Activated CD4-positive, alpha-beta T cell treated with anti-CD3 and anti-CD28 coated beads for 24 hours (primary cell): ENCODE data around the gene CKS2.

Source experiments
- DNase-seq, 2 donors: peaks; one replicate each; pipeline ENCODE4 v3.0.0-alpha.2; 2020; ENCODE audit warnings: low read depth in 2 of 2

CKS2 gene

GRCh38 chr9:89350988-89351557, 40.1 kb downstream of the CKS2 start:
- no peak for DNase-seq

DNA sequence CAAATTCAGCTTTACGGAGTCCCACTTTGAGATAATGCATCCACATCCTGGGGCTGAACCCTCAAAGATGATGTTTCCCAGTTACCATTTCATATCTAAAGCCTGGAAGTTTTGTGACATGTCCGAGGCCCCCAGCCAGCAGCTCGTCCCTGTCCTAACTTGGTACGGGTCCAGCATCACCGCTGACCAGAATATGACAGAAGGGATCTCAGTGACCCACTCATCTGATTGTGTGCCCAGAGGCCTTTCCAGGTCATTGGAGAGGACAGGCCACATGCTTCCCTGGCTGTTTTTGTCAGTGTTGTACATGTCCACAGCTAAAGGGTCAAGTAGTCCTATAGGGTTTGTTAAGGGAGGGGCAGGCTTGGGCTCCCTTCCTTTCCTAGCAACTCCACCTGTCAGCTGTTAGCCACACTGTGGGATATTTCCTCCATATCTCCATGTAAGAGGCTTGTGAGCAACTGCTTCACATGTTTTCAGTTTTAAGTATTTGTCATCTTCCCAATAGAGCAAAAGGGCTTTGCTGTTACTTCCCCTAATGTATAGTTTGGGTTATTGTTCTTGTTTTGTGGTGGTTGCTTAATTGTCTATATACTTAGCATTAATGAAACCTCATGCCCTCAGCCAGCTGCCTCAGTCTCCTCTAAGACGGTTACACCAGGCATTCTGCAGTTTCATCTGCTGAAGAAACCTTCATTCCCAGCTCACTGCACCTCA, 40.7 kb downstream of the CKS2 start:
- DNase-seq = no peak

DNA sequence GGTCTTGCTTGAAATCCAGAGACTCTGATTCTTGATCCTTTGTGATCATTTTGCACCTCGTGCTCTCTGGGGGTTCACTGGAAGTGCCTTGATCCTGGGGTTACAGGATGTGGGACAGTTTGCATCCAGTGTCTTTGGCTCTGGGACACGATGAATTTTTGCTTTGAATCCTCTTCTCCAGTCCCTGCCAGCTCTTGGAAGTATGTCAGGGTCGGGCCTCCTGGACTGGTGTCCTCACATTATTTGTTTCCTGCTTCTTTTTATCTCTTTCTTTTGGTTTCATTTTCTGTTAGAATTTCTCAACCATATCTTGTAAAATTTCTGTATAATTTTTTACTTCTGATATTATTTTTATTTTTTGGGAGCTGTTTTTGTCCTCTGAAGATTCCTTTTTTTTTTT, 41.5 kb downstream of the CKS2 start:
- DNase-seq = no peak

DNA sequence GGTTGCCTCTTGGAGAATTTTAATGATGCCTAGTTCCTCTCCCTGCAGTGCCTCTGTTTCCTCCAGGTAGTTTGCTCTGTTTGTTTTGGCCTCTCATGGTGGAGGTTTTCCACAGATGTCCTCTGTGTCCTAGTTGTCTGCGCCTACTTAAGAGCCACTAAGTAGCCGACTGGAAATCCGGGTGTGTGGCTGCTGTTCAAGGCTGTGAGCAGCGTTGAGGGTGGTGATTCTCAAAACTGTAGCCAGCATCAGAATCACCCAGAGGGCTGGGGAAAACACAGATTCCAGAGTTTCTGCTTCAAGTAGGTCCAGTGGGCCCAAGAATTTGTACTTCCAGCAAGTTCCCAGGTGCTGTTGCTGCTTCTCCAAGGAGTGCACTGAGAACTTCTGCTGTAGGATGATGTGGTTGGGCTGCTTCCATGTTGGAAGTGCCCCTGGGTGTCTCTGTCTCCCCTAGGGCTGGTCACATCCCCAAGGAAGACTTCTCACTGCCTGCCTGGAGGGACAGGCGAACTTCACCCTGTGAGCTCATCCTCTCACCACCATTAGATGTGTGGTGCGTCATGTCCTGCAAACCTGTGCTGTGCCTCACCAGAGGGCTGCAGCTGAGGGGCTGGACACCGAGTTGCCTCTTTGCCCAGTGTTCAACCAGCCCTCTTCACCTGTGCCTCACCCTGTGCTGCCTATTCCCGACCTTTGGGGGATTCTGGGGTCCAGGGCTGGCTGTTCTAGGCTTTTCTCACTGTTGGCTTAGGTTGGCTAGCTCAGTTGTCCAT, 42.1 kb downstream of the CKS2 start:
- DNase-seq = no peak

GRCh38 chr9:89353989-89354388, 43.0 kb downstream of the CKS2 start:
- DNase-seq = no peak

GRCh38 chr9:89354471-89354870, 43.5 kb downstream of the CKS2 start:
- DNase-seq = no peak

- DNase-seq = no peak
Measured at GRCh38 chr9:89356782-89357181, 45.8 kb downstream of the CKS2 start.

GRCh38 chr9:89357331-89358197, 46.6 kb downstream of the CKS2 start:
- DNase-seq = no peak

DNA sequence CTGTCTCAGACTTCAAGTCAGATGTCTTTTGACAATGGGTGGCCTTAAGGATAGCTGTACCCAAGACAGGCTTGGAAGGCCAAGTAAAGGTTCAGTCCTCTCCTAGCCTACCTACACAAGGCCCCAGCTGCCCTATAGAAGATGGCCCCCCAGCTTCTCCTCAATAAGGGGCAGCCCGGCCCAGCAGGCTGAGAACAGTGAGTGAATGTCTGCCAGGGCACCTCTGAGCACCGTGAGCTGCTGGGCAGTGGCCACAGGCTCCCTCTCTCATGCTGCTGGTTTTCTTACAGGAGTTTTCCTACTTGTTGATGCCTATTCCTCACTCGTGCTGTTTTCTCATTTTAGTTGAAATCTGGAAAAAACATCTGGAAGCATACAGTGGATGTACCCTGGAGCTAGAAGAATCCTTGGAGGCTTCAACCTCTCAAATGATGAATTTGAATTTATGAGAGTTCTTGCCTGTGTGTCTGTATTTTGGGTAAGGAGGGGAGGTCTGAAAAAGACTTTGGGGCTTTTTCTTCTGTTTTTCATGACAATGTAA, 47.5 kb downstream of the CKS2 start:
- DNase-seq = no peak

DNA sequence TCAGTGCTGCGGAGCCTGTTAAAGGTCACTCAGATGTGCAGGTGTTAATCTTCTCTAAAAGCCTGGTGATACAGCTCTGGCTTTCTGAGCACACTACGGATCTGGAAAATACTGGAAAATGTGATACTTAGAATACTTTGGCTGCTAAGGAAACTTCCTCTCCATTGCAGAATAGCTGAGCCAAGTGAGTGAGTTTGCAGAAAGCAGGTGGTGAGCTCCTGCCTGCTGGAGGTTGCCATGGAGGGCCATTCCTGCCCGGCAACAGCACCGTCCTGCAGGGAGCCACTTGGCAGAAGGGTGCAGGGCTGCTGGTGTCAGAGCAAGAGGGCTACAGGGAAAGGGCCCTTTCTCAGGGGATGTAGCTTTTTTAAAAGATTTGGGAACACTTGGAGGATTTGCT, 48.0 kb downstream of the CKS2 start:
- no peak for DNase-seq

GRCh38 chr9:89359751-89360261, 48.8 kb downstream of the CKS2 start:
- no peak for DNase-seq

GRCh38 chr9:89360465-89360864, 49.5 kb downstream of the CKS2 start:
- no peak for DNase-seq

GRCh38 chr9:89361031-89361430, 50.0 kb downstream of the CKS2 start:
- no peak for DNase-seq

- DNase-seq = no peak
Measured at GRCh38 chr9:89361816-89362646, 51.0 kb downstream of the CKS2 start.

DNA sequence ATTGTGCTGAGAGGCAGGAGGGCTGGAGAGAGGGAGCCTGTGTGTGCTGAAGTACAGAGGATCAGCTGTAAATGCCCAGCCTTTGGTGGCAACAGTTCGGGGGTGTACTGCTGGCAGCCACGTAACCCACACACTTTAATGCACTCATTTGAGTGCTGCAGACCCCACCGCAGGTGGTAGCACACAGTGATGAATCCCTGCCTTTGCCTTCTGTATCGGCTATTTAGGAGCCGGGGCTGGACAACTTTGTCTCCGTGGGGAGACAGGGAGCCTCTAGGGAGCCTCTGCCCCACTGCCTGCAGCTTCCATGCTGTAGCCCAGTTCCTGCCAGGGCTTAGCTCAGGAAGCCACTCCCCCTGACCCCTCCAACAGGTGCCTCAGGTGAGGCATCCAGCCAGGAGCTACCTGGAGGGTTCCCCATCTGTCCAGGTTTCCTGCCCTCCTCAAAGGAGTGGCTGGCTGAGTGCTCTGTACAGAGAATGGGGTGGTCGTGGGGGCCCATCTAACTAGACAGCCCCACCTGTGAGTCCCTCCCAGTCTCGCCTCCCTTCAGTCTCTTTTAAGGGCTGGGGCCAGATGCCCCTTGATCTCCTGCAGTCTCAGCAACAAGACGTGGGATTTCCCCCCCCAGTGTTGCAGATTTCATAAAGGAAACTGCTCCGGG, 51.8 kb downstream of the CKS2 start:
- no peak for DNase-seq

GRCh38 chr9:89363311-89363670, 52.3 kb downstream of the CKS2 start:
- DNase-seq = no peak

GRCh38 chr9:89363921-89364665, 53.1 kb downstream of the CKS2 start:
- DNase-seq = no peak

GRCh38 chr9:89364666-89365531, 53.9 kb downstream of the CKS2 start:
- DNase-seq = no peak

DNA sequence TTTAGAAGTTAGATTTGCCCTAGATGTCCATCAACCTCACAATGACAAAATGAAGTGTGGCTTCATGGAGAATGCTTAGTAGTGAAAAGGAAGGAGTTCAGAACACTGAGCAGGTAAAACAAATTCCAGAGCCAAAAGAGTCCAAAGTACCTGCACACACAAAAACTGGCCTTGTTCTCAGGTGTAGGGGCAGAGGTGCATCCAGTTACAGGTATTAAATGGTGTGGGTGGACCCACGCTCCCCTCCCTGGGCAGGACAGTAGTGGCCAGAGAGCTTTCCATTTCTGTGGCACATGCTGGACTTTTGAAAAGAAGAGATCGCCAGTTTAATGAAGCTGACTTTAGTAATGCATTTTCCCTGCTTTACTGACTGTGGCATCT, 54.5 kb downstream of the CKS2 start:
- no peak for DNase-seq
